B cell (primary cell): ENCODE results near the gene PSMA6. TPM values are rescaled to one million over a fixed set of nuclear protein-coding genes. Genes with fewer than 3 reads are reported as not detected.

Experiments
- ATAC-seq: fragments of 200-7000 bp; cut with Tn5 transposase; one replicate; pipeline ENCODE4 v1.10.0; 2021; ENCODE audit warnings: low read depth, mild to moderate bottlenecking, moderate number of reproducible peaks, moderate library complexity
- CTCF ChIA-PET: fragments of 350-600 bp; sonication (Branson Sonifier 250); formaldehyde crosslinking; loops from one replicate; lab custom pipeline; 2021; ENCODE audit warnings: antibody characterized with exemption, inconsistent platforms; lab: Charles Lee
- POLR2A ChIA-PET: fragments of 350-600 bp; sonication (Branson Sonifier 250); formaldehyde crosslinking; loops from one replicate; lab custom pipeline; 2021; ENCODE audit warnings: antibody characterized with exemption; lab: Charles Lee
- DNase-seq: peaks from one replicate; pipeline ENCODE4 v3.0.0; 2013
- H2AFZ ChIP-seq: 2 replicates; pipeline ENCODE4 v1.6.1; 2012; ENCODE audit warnings: mild to moderate bottlenecking, low read depth, low read length; ENCODE audit not compliant: insufficient read depth, poor library complexity, severe bottlenecking
- H3K27ac ChIP-seq, 2 donors: 1 replicate in 1 of 2; 2 replicates in 1 of 2; pipeline ENCODE4 v1.5.1; 2012 to 2013; ENCODE audit warnings: low read length in 2 of 2, mild to moderate bottlenecking in 2 of 2, moderate library complexity in 1 of 2
- H3K27me3 ChIP-seq, 4 experiments: fragments of 200-600 bp in 1 of 4; sonication (generic) in 1 of 4; replicated peaks in 1 of 4; 1 replicate in 2 of 4; 2 replicates in 2 of 4; pipeline versions ENCODE4 v1.6.1 to v1.7.0; 2013 to 2016; ENCODE audit warnings: low read length in 3 of 4, mild to moderate bottlenecking in 2 of 4, mixed read lengths in 1 of 4, moderate library complexity in 1 of 4; ENCODE audit not compliant: insufficient read depth in 4 of 4, control insufficient read depth in 3 of 4; ENCODE audit errors: control extremely low read depth in 1 of 4
- H3K36me3 ChIP-seq, 2 experiments: replicated peaks in 1 of 2; 1 replicate in 1 of 2; 2 replicates in 1 of 2; pipeline versions ENCODE4 v1.6.1 to v1.7.1; 2013; ENCODE audit warnings: low read length in 1 of 2; ENCODE audit not compliant: insufficient read depth in 2 of 2, control insufficient read depth in 1 of 2; ENCODE audit errors: control extremely low read depth in 1 of 2, extremely low read depth in 1 of 2
- H3K4me1 ChIP-seq, 2 donors: fragments of 200-600 bp in 1 of 2; sonication (generic) in 1 of 2; 1 replicate in 1 of 2; 2 replicates in 1 of 2; pipeline versions ENCODE4 v1.5.1 to v1.6.1; 2013 to 2017; ENCODE audit warnings: low read length in 2 of 2; ENCODE audit not compliant: control insufficient read depth in 2 of 2, insufficient read depth in 2 of 2
- H3K4me2 ChIP-seq: replicated peaks from 2 replicates; pipeline ENCODE3; 2012; ENCODE audit warnings: mild to moderate bottlenecking, low read depth, low read length; ENCODE audit not compliant: poor library complexity, severe bottlenecking
- H3K4me3 ChIP-seq, 5 experiments: fragments of 200-600 bp in 1 of 5; sonication (generic) in 1 of 5; 1 replicate in 3 of 5; 2 replicates in 2 of 5; pipeline versions ENCODE4 v1.5.1 to v1.7.0; 2011 to 2016; ENCODE audit warnings: low read length in 4 of 5, mild to moderate bottlenecking in 4 of 5, low read depth in 2 of 5, control low read depth in 1 of 5, moderate library complexity in 1 of 5; ENCODE audit not compliant: insufficient read depth in 1 of 5; ENCODE audit errors: control extremely low read depth in 1 of 5, extremely low read depth in 1 of 5
- H3K79me2 ChIP-seq: fragments of 200-600 bp; sonication (generic); one replicate; pipeline ENCODE4 v1.6.0; 2016; ENCODE audit warnings: low read length; ENCODE audit not compliant: control insufficient read depth, insufficient read depth
- H3K9ac ChIP-seq: fragments of 200-600 bp; sonication (generic); 2 replicates; pipeline ENCODE4 v1.6.1; 2017; ENCODE audit warnings: mild to moderate bottlenecking, low read length, moderate library complexity
- H3K9me3 ChIP-seq, 3 donors: one replicate each; pipeline versions ENCODE4 v1.6.1 to v1.7.1; 2013; ENCODE audit warnings: low read length in 2 of 3; ENCODE audit not compliant: control insufficient read depth in 2 of 3, insufficient read depth in 1 of 3; ENCODE audit errors: control extremely low read depth in 1 of 3
- H4K20me1 ChIP-seq: 2 replicates; pipeline ENCODE4 v1.6.0; 2012; ENCODE audit warnings: mild to moderate bottlenecking, low read length; ENCODE audit not compliant: insufficient read depth, control insufficient read depth, poor library complexity, severe bottlenecking
- H3K27ac Mint-ChIP-seq: one replicate; pipeline ENCODE4 v1.8.0; 2021; ENCODE audit warnings: mixed read lengths
- H3K27me3 Mint-ChIP-seq: one replicate; pipeline ENCODE4 v1.8.0; 2021; ENCODE audit warnings: mixed read lengths
- H3K4me1 Mint-ChIP-seq: one replicate; pipeline ENCODE4 v1.8.0; 2021; ENCODE audit warnings: mixed read lengths
- H3K4me3 Mint-ChIP-seq: one replicate; pipeline ENCODE4 v1.8.0; 2021; ENCODE audit warnings: mixed read lengths
- H3K9me3 Mint-ChIP-seq: one replicate; pipeline ENCODE4 v1.8.0; 2022; ENCODE audit warnings: mixed read lengths; ENCODE audit not compliant: insufficient read depth
- CTCF ChIP-seq: fragments of 200-600 bp; IDR thresholded peaks from one replicate; pipeline ENCODE4 v1.8.0; 2022; ENCODE audit warnings: antibody characterized with exemption, mild to moderate bottlenecking
- EZH2 ChIP-seq: IDR thresholded peaks from 2 replicates; pipeline ENCODE4 v1.6.1; 2012; ENCODE audit warnings: borderline replicate concordance, low read depth, mild to moderate bottlenecking, moderate library complexity, low read length; ENCODE audit not compliant: insufficient read depth, poor library complexity, severe bottlenecking
- WGBS: methylation state at CpG from one replicate; pipeline ENCODE4 v1.1.5; 2013; ENCODE audit warnings: missing lambda C conversion rate; ENCODE audit not compliant: insufficient coverage; 5-methylcytosine and 5-hydroxymethylcytosine counted together
- intact Hi-C: fragments of 100-400 bp; cut with micrococcal nuclease; formaldehyde crosslinking; loops from one replicate; pipeline ENCODE4 v1.10.0; 2022
- polyA plus RNA-seq: library from polyadenylated mRNA; depleted of rRNA; stranded (reverse); fragments of >200 nt; gene quantifications from 2 replicates; pipeline ENCODE4 v1.2.3, GENCODE V29; 2012
- total RNA-seq, 2 donors: library from RNA; stranded (reverse); fragments of 120-200 nt in 1 of 2; gene quantifications; 1 replicate in 1 of 2; 2 replicates in 1 of 2; pipeline versions ENCODE4 v1.2.3 to v1.2.4, GENCODE V29; 2013 to 2022

The PSMA6 gene
- total and polyA plus RNA-seq, 2 donors (not counting 1 experiment from before 2014, with no cell fraction given), result 47.0 to 70.6 TPM

GRCh38 chr14:35367056-35367372, 74.8 kb downstream of the PSMA6 start:
- Histone ChIP-seq H4K20me1 (no peaks in the 10 kb centered on the region), H3K79me2 (no peaks in the 10 kb centered on the region), H2AFZ (peak overlapping the region; percentile 78), H3K27ac (peak overlapping the region; percentile 31 to 45), H3K36me3 (no peaks in the 10 kb centered on the region), H3K27me3 (no peaks in the 10 kb centered on the region), H3K4me2 (peak overlapping the region; percentile 64), H3K4me3 (peak overlapping the region in 1 of 5 experiments; percentile 7), H3K4me1 (peaks cover 26% of the 10 kb centered on the region in 2 donors), H3K9me3 (peaks cover 0 to 8% (median 0%) of the 10 kb centered on the region in 3 donors), H3K9ac (no peak overlapping the region)
- ATAC-seq (no peak), DNase-seq (no peak)
- ChIA-PET CTCF (interaction anchor here (1.0 to 1.8 kb wide), 3 partner anchors 9 to 49 kb away, joined by 3 to 4 read pairs (median 3); no protein-coding TSS in a partner anchor), POLR2A (interaction anchor here (2.5 kb wide), 1 partner anchor 37 kb away, joined by 12 read pairs; the partner anchor contains the start of gene NFKBIA)
- H3K4me3 Mint-ChIP-seq, result peak overlapping the region; percentile 41
- no peak for TF ChIP-seq CTCF
- no peak for TF ChIP-seq EZH2
- H3K9me3 Mint-ChIP-seq, result peaks cover 4% of the 10 kb centered on the region
- WGBS, result 100% methylated on average over 2 of the region's 5 CpGs
- peaks cover 29% of the 10 kb centered on the region for H3K4me1 Mint-ChIP-seq
- intact Hi-C loops, result loop anchor here (5.0 kb wide), 1 partner anchor 35 kb away; the partner anchor contains the start of gene NFKBIA
- no peaks in the 10 kb centered on the region for H3K27me3 Mint-ChIP-seq
- H3K27ac Mint-ChIP-seq, result peak overlapping the region; percentile 50

Other genes with a start within 250 kb of the PSMA6 start
- gene FAM177A1, start 246.1 kb upstream of the PSMA6 start, total RNA-seq, result 32.1 and 39.4 TPM in 2 replicates
- gene FAM177A1, start 246.1 kb upstream of the PSMA6 start, polyA plus RNA-seq, result 14.3 and 22.1 TPM in 2 replicates
- gene PPP2R3C, start 170.4 kb upstream of the PSMA6 start, total RNA-seq, result 40.8 and 41.7 TPM in 2 replicates
- 13.5 and 16.4 TPM in 2 replicates for gene PPP2R3C, start 170.4 kb upstream of the PSMA6 start, polyA plus RNA-seq
- gene PRORP, start 169.8 kb upstream of the PSMA6 start, total RNA-seq, result 16.4 and 22.2 TPM in 2 replicates
- 11.0 and 15.0 TPM in 2 replicates for gene PRORP, start 169.8 kb upstream of the PSMA6 start, polyA plus RNA-seq
- gene NFKBIA, start 112.4 kb downstream of the PSMA6 start, total RNA-seq, result 287 and 308 TPM in 2 replicates
- 3,195 and 4,394 TPM in 2 replicates for gene NFKBIA, start 112.4 kb downstream of the PSMA6 start, polyA plus RNA-seq
- gene INSM2, start 241.8 kb downstream of the PSMA6 start, total RNA-seq, result not detected in 2 replicates
- gene INSM2, start 241.8 kb downstream of the PSMA6 start, polyA plus RNA-seq, result not detected in 2 replicates